ENCODE results near the gene C19orf47.

GRCh38 chr19:40369797-40370196, 21.6 kb upstream of the C19orf47 start:
- TF ChIP-seq POLR2AphosphoS5 (IDR thresholded peaks at IDR 0.05; ENCODE audit: insufficient read depth in 1 of 2, low read depth in 1 of 2) (no peak), POLR2A (IDR thresholded peaks at IDR 0.05) (no peak)
- TF ChIP-seq, protein P1, sequence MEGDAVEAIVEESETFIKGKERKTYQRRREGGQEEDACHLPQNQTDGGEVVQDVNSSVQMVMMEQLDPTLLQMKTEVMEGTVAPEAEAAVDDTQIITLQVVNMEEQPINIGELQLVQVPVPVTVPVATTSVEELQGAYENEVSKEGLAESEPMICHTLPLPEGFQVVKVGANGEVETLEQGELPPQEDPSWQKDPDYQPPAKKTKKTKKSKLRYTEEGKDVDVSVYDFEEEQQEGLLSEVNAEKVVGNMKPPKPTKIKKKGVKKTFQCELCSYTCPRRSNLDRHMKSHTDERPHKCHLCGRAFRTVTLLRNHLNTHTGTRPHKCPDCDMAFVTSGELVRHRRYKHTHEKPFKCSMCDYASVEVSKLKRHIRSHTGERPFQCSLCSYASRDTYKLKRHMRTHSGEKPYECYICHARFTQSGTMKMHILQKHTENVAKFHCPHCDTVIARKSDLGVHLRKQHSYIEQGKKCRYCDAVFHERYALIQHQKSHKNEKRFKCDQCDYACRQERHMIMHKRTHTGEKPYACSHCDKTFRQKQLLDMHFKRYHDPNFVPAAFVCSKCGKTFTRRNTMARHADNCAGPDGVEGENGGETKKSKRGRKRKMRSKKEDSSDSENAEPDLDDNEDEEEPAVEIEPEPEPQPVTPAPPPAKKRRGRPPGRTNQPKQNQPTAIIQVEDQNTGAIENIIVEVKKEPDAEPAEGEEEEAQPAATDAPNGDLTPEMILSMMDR (IDR thresholded peaks at IDR 0.05), result no peak

Measured in vagina (tissue), 2 donors.